ENCODE measurements around the gene TRERF1.
A peak's percentile ranks its signal among the peaks of the same experiment; 100 is the strongest.
"Not testable (repeated sequence)": the region's sequence is repeated elsewhere in the genome, so short reads cannot be mapped to it uniquely, and the experiment has no call there.

The TRERF1 gene

GRCh38 chr6:42216495-42216894 is 235.2 kb downstream of the TRERF1 start:
- DNase-seq, result not testable (repeated sequence)

DNA sequence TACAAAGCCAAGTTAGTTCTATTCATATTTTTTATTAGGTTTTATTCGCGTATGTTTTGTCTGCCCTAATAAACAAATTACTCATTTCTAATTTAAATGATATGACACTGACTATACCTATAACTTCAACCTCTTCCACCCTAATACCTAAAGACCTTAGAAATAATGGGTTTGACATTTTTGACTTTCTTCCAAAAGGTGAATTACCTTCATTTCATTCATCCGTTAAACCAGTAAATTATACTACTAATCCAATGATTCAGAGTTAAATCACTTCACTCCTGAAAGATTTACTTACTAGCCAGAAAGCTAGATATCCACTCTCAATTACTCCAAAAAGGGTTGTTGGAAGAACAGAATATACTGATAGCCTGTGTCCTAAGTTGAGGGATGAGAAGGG is 239.3 kb downstream of the TRERF1 start:
- no peak for DNase-seq

GRCh38 chr6:42211726-42212125 is 240.0 kb downstream of the TRERF1 start:
- no peak for DNase-seq

- DNase-seq, result no peak
Measured at GRCh38 chr6:42210551-42210950, 241.2 kb downstream of the TRERF1 start.

DNA sequence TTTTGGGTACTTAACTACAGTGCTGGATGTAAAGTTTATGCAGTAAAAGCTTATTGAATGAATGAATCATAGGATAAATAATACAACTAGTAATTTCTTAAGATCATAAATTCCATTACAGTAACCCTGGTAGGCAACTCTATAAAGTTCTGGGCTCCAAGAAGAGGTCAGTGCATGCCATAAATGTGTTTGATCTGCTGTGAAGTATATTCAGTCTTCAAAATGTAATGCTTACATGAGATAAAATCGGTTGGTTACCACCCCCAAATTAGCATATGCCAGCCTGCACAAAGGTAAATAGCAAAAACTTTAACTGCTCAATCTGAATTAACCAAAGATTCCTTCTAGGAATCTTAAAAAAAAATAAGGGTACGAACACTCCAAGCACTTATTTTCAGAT is 244.2 kb downstream of the TRERF1 start:
- not testable (repeated sequence) for DNase-seq

- DNase-seq, result no peak
Measured at GRCh38 chr6:42204768-42205282, 246.9 kb downstream of the TRERF1 start.

DNA sequence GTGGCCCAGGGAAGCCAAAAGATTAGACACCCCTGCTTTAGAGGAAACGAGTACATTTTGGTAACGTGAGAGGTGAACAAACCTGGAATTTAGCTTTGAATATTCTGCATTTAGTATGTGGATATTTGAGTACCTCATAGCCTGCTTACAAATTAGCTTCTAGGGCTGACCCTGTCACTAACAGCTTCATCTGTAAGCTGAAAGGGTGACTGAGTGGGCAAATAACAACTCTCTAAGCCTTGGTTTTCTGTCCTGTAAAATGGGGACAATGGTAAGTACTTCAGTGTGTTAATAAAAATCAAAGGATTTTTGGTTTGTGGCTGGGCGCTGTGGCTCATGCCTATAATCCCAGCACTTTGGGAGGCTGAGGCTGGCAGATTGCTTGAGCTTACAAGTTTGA is 248.5 kb downstream of the TRERF1 start:
- no peak for DNase-seq

DNA sequence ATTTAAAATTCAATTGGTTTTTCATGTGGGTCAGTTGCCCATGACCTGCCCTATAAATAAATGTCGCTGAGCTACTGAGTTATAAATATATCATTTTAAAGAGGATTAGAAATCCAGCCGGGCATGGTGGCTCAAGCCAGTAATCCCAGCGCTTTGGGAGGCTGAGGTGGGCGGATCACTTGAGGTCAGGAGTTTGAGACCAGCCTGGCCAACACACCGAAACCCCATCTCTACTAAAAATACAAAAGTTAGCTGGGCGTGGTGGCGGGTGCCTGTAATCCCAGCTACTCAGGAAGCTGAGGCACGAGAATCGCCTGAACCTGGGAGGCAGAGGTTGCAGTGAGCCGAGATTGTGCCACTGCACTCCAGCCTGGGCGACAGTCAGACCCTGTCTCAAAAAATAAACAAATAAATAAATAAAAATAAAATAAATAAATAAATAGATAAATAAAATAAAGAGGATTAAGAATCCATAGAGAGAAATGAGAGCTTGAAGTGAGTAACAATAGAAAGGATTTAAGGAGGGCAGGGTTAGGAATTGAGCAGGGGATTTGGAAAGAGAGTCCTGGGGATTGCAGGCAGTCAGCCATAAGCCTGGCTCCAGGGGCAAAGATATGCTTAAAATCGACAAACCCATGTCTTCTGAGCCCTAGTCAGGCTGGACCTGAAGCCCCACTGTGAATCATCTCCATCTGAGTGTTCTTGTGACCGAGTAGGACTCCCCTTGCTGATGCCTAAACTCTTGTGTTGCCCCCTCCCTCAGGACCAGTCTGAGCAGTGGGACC is 249.4 kb downstream of the TRERF1 start:
- DNase-seq, result not testable (repeated sequence)

DNA sequence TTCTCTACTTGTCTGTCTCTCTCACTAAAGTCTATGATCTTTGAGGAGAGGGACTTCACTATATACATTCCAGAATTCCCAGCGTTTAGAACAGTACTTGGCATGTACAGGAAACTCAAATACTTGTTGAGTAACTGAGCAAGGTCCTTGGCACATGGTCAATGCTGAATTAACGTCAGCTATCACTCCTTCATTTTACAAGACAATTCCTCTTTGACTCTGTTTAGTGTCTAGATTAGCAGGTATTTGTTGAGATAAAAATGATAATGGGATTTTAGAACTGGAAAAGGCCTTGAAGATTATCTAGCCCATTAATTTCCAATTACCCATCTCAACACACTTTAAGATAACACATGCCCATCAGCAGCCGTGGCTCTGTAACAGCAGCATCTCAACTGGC is 250.3 kb downstream of the TRERF1 start:
- DNase-seq, result no peak

DNA sequence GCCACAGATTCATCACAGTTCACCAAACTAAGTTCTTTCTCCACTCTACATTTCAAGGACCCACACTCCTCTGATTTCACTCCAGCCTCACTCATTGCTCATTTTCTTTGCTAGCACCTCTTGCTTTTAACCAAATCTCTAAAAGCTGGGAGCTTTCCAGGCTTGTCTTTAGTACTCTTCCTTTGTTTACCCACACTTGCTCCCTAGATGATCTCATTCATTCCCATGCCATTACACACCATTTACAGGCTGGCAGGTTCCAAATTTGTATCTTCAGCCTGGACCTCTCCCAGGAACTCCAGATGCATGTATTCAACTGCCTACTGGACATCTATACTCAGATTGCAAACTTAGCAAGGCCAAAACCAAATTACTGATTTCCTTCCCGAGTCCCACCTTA is 251.7 kb downstream of the TRERF1 start:
- DNase-seq, result no peak

DNA sequence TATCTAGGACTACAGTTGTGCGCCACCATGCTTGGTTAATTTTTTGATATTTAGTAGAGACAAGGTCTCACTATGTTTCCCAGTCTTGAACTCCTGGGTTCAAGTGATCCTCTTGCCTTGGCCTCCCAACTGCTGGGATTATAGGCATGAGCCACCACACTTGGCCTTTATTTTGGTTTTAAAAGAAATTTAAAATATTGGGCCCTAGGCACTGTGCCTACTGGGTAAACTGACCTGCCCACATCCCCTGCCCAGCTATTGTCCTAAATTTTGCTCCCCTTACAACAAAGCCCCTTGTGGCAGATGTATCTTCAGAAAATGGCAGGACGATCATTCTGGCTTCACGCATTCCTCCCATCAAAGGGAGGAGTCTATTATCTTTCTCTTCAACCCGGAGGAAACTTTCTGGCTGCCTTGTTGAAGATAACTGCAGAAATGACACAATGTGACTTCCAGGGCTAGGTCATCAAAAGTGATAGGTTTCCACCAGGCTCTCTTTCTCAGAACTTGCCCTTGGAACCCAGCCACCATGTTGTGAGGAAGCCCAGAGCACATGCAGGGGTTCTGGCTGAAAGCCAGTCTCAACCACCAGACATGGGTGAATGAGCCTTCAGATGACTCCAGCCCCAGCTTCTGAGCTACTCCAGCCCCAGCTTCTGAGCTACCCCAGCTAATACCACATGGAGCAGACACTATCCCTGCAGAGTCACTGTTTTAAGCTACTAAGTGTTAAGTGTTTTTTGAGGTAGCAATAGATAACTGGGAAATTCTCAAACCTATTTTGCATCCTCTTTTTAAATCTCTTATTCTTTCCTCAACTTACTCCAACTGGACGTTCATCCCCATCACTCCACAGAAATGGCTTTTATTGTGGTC is 252.4 kb downstream of the TRERF1 start:
- no peak for DNase-seq

DNA sequence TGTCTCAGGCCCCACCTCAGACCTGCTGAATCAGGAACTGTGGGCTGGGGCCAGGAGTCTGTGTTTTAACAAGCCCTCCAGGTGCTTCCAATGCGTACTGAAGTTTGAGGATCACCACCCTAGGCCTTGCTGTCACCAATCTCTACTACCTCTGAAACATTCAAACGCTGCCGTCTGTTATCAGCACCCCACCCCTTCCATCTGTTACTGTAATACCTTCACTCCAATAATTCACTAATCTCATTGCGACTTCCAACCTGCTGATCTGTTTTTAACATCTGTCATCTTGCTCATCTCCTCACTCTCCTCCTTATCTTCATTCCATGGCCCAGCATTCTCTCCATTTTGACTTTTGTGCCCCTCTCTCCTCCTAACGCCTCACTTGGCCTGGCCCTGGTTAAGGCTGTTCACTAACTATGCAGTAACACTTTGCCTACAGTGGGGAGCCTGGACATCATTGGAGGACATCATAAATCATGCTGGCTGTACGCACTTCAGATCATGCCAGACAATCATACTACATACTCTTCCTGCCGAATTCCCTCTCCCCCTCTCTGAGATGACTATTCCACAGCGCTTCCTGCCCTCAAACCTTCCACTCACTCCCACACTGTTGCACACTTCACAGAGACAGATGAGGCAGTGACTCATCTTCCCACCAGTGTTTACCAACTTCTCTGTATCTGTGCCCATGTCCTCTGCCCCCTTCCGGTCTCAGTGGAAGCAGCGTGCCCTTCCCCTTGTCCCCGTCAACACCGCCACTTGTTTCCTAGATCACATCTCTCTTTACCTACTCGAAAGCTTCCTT is 254.0 kb downstream of the TRERF1 start:
- DNase-seq, result peak; percentile 24

DNA sequence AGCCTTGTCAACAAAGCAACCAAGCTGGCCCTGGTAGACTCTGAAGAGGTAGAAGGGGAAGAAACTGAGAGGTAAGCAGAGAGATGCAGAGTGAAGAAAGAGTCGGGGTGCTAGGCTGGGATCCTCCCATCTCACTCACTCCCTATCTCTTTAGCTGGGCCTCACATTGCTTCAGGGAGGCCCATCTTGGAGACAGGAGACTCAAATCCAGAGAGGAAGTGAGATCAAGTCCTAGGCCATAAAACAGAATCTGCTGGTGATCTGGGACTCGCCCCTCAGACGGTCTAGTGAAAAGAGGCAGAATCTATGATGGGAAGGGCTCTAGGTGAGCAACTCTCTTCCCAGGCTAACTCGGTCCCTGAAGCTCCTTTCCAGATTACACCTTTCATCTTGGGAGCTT is 256.3 kb downstream of the TRERF1 start:
- DNase-seq, result no peak

GRCh38 chr6:42194056-42194455 is 257.7 kb downstream of the TRERF1 start:
- DNase-seq, result no peak

- no peak for DNase-seq
Measured at GRCh38 chr6:42193491-42193894, 258.2 kb downstream of the TRERF1 start.

DNA sequence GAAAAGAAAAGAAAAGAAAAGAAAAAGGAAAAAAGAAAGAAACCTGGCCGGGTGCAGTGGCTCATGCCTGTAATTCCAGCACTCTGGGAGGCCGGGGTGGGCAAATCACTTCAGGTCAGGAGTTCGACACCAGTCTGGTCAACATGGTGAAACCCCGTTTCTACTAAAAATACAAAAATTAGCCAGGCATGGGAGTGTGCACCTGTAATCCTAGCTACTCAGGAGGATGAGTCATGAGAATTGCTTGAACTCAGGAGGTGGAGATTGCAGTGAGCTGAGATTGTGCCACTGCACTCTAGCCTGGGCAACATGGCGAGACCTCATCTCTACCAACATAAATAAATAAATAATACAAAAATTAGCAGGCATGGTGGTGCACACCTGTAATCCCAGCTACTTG is 259.3 kb downstream of the TRERF1 start:
- DNase-seq, result not testable (repeated sequence)

DNA sequence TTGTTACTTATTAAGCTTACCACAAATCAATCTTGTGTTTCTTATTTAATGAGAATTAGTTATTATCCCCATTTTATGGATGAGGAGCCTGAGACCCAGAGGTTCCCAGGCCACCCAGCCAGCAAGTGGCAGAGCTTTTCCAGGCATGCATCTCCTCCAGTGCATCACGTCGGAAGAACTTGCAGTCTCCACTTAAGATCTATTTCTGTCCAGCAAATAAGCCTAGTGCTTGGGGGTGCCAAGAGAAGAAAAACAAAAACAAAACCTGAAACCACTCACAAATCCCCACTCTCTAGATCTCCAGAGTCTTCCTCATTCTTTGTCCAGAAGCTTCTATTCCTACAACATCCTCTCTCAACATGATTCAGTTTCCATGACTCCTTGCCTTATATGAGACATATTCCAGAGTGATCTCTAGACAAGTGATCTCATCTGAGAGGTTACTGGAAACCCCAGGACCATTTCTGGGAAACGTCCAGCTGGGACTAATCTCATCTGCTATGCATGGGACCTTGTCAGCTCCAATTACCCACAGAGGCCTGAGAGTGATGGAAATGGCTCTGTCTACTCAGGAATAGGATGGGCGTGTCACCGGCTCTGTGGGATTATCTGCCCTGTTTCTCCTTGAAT is 261.1 kb downstream of the TRERF1 start:
- no peak for DNase-seq

- no peak for DNase-seq
Measured at GRCh38 chr6:42188406-42188805, 263.3 kb downstream of the TRERF1 start.

- no peak for DNase-seq
Measured at GRCh38 chr6:42185597-42185996, 266.1 kb downstream of the TRERF1 start.

DNA sequence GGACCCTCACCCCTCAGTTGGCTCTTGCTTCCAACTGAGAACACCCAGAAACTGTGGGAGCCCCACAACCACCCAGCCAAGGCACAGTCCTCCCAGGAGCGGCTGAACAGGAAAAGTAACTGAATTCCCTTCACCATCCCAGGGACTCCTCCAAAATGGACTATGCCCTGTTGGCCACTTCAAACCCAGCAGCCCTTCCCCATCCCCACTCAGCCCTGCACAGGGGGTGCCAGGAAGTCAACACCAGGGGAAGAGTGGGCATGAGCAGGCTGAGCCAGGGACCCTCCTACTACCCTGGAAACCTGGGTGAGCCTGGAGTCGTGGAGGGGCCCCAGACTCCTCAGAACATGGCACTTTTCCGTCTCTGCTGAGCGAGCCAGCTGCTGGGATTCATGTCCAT is 267.3 kb downstream of the TRERF1 start:
- no peak for DNase-seq

DNA sequence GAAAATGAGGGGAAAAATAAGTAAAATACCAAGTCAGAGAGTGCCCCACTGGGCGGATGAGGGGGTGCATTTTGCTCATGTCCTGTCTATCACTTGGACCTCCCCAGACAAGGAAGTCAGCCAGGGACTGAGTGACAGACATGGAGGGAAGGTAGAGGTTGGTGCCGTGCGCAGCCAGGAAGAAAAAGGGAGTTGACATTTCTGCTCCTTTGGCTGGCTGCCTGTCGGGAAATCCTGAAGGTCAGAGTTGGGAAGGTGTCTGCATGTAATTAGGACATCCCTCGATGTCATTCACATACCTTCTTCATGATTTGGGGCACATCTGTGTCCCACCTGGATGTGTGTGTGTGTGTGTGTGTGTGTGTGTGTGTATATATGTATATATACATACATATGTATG is 269.6 kb downstream of the TRERF1 start:
- no peak for DNase-seq

DNA sequence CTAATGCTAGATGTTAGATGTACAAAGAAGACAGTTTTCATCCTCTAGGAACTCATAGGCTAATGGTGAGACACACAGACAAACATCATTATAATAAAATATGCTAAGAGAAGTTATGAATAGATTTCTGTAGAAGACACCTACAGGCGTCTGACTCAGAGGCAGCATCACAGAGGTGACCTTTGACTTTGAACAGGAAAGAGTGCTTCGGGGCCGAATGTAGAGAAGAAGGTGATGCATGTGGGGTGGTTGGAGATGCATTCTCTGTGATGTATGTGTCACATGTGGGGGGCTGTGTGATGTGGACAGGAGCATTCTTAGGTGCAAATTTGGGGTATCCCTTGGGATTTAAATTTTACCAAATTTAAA is 271.8 kb downstream of the TRERF1 start:
- DNase-seq, result peak; percentile 9

Measured in stimulated activated CD4-positive, alpha-beta T cell treated with anti-CD3 and anti-CD28 coated beads, Interleukin-4, amount 100 ng/mL, for 24 hours (primary cell).